ENCODE results near the gene POP5.

POP5 gene

DNA sequence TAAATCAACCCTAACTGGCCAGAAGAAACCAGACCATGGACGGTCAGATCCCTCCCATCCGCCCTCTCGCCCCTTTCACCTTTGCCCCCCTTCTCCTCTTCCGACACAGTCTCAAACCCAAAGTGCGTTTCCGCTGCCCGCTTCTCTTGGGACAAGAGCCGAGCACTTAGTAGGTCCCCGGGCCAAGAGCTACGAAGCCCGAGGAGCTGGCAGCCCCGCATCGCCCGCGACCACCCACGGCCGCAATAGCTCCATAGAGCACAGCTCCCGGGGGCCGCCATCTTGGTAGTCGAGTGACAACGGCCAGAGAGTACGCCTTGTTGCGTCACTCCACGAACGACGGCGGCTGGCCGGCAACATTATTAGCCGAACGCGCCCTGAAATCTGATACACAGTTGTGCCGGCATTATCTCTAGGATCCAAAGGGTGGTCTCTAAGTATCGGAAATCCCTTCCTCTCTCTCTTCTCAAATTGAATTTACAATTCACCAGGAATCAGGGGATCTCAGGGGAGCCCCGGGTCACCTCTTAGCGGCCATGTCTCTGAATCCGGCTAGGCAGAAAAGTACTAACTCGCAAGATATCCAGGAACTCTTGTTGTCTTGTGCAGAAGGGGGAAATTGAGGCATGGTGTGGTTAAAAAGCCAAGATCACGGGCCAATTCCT lies 52.2 kb downstream of the POP5 start, which contains the start of gene COQ5 (continued):
- TF ChIP-seq TSHZ1 (tag by site-specific recombination; IDR thresholded peaks at IDR 0.05; ENCODE audit: borderline replicate concordance) (peak; percentile 10; the same call in 1 of the 2 replicates), ZNF48 (tag by site-specific recombination; IDR thresholded peaks at IDR 0.05) (no peak), ZNF707 (tag by site-specific recombination; IDR thresholded peaks at IDR 0.05) (no peak), ZNF26 (tag by site-specific recombination; IDR thresholded peaks at IDR 0.05) (no peak), GLIS1 (tag by site-specific recombination; IDR thresholded peaks at IDR 0.05) (peak; percentile 69), SETDB1 (IDR thresholded peaks at IDR 0.05; ENCODE audit: insufficient read length, low read length) (no peak), MYNN (tag by site-specific recombination; IDR thresholded peaks at IDR 0.05; ENCODE audit: borderline replicate concordance) (no peak), REPIN1 (tag by site-specific recombination; IDR thresholded peaks at IDR 0.05; ENCODE audit: low read depth) (0 out of 2 replicates have a peak, but pooled peaks have one; percentile 12), ZNF488 (tag by site-specific recombination; IDR thresholded peaks at IDR 0.05) (no peak), HOXA7 (CRISPR knock-in tag; IDR thresholded peaks at IDR 0.05; ENCODE audit: borderline replicate concordance) (no peak), ZFHX2 (tag by site-specific recombination; conservative IDR thresholded peaks at IDR 0.05) (peak; percentile 87), SCRT1 (tag by site-specific recombination; IDR thresholded peaks at IDR 0.05; ENCODE audit: borderline replicate concordance) (0 out of 2 replicates have a peak, but pooled peaks have one; percentile 44), ZNF664 (tag by site-specific recombination; IDR thresholded peaks at IDR 0.05) (no peak), ZNF23 (tag by site-specific recombination; IDR thresholded peaks at IDR 0.05; ENCODE audit: borderline replicate concordance) (no peak), ZNF341 (tag by site-specific recombination; IDR thresholded peaks at IDR 0.05; ENCODE audit: low read depth) (peak; percentile 51), BCL11B (tag by site-specific recombination; IDR thresholded peaks at IDR 0.05; ENCODE audit: low read depth) (peak; percentile 88), ZNF174 (tag by site-specific recombination; IDR thresholded peaks at IDR 0.05) (no peak), ZBTB17 (tag by site-specific recombination; IDR thresholded peaks at IDR 0.05) (peak; percentile 98), ZNF19 (tag by site-specific recombination; IDR thresholded peaks at IDR 0.05; ENCODE audit: low read depth) (no peak), ZNF776 (tag by site-specific recombination; IDR thresholded peaks at IDR 0.05; ENCODE audit: borderline replicate concordance) (no peak), CTCF (tag by site-specific recombination; IDR thresholded peaks at IDR 0.05) (peak; percentile 7; the same call in 1 of the 2 replicates), ZNF549 (tag by site-specific recombination; IDR thresholded peaks at IDR 0.05) (no peak)
- TF ChIP-seq, protein P1, sequence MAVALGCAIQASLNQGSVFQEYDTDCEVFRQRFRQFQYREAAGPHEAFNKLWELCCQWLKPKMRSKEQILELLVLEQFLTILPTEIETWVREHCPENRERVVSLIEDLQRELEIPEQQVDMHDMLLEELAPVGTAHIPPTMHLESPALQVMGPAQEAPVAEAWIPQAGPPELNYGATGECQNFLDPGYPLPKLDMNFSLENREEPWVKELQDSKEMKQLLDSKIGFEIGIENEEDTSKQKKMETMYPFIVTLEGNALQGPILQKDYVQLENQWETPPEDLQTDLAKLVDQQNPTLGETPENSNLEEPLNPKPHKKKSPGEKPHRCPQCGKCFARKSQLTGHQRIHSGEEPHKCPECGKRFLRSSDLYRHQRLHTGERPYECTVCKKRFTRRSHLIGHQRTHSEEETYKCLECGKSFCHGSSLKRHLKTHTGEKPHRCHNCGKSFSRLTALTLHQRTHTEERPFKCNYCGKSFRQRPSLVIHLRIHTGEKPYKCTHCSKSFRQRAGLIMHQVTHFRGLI (tag by site-specific recombination; IDR thresholded peaks at IDR 0.05), result peak; percentile 61; the same call in 1 of the 2 replicates
- TF ChIP-seq, protein P2, sequence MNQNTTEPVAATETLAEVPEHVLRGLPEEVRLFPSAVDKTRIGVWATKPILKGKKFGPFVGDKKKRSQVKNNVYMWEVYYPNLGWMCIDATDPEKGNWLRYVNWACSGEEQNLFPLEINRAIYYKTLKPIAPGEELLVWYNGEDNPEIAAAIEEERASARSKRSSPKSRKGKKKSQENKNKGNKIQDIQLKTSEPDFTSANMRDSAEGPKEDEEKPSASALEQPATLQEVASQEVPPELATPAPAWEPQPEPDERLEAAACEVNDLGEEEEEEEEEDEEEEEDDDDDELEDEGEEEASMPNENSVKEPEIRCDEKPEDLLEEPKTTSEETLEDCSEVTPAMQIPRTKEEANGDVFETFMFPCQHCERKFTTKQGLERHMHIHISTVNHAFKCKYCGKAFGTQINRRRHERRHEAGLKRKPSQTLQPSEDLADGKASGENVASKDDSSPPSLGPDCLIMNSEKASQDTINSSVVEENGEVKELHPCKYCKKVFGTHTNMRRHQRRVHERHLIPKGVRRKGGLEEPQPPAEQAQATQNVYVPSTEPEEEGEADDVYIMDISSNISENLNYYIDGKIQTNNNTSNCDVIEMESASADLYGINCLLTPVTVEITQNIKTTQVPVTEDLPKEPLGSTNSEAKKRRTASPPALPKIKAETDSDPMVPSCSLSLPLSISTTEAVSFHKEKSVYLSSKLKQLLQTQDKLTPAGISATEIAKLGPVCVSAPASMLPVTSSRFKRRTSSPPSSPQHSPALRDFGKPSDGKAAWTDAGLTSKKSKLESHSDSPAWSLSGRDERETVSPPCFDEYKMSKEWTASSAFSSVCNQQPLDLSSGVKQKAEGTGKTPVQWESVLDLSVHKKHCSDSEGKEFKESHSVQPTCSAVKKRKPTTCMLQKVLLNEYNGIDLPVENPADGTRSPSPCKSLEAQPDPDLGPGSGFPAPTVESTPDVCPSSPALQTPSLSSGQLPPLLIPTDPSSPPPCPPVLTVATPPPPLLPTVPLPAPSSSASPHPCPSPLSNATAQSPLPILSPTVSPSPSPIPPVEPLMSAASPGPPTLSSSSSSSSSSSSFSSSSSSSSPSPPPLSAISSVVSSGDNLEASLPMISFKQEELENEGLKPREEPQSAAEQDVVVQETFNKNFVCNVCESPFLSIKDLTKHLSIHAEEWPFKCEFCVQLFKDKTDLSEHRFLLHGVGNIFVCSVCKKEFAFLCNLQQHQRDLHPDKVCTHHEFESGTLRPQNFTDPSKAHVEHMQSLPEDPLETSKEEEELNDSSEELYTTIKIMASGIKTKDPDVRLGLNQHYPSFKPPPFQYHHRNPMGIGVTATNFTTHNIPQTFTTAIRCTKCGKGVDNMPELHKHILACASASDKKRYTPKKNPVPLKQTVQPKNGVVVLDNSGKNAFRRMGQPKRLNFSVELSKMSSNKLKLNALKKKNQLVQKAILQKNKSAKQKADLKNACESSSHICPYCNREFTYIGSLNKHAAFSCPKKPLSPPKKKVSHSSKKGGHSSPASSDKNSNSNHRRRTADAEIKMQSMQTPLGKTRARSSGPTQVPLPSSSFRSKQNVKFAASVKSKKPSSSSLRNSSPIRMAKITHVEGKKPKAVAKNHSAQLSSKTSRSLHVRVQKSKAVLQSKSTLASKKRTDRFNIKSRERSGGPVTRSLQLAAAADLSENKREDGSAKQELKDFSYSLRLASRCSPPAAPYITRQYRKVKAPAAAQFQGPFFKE (tag by site-specific recombination; IDR thresholded peaks at IDR 0.05; ENCODE audit: borderline replicate concordance), result no peak
